Measurements from ENCODE around the gene NAA35. TPM values are rescaled to one million over a fixed set of nuclear protein-coding genes. Genes with fewer than 3 reads are reported as not detected.

The NAA35 gene
- total and polyA plus RNA-seq, 9 of the 15 experiments (the other 6 are each of a cell fraction or from before 2014, with no cell fraction given): 17.7 to 43.9 (median 29.0) TPM

GRCh38 chr9:85959955-85960354 is 19.0 kb downstream of the NAA35 start:
- in situ Hi-C loops (cut with MboI) (no loop called here), intact Hi-C loops (cut with micrococcal nuclease) (no loop called here)
- no peak overlapping the region for H3K9ac ChIP-seq (ENCODE audit: insufficient read depth in 1 of 2, low read depth in 2 of 2, low read length in 2 of 2)
- BruUV-seq (replicated peaks): no TSS peak
- no peak for FAIRE-seq
- H3K4me3 ChIP-seq: no peak overlapping the region
- no peak overlapping the region for H3K27ac ChIP-seq (ENCODE audit: extremely low read depth, low read depth, low read length)
- no peaks in the 10 kb centered on the region for H3K27me3 ChIP-seq (ENCODE audit: control insufficient read depth in 2 of 2, insufficient read depth in 2 of 2, low read length in 2 of 2)
- no peaks in the 10 kb centered on the region for H3K4me1 ChIP-seq (replicated peaks in 1 of 2; ENCODE audit: control insufficient read depth in 2 of 2, insufficient read depth in 2 of 2, low read length in 2 of 2)
- no peak overlapping the region for H2AFZ ChIP-seq (ENCODE audit: low read depth, low read length)
- peaks cover 11% of the 10 kb centered on the region for H3K79me2 ChIP-seq (ENCODE audit: control insufficient read depth, insufficient read depth, low read length)
- POLR2A ChIA-PET: no interaction called here
- ATAC-seq: no peak
- no peaks in the 10 kb centered on the region for H4K20me1 ChIP-seq (replicated peaks; ENCODE audit: control insufficient read depth, insufficient read depth, low read length)
- peaks cover 65% of the 10 kb centered on the region for H3K36me3 ChIP-seq (ENCODE audit: control insufficient read depth, insufficient read depth, low read length)
- no peaks in the 10 kb centered on the region for H3K9me1 ChIP-seq (ENCODE audit: control insufficient read depth, insufficient read depth, low read length)
- TF ChIP-seq ZNF224 (CRISPR knock-in tag; IDR thresholded peaks at IDR 0.05) (no peak), PHF21A (IDR thresholded peaks at IDR 0.05; ENCODE audit: borderline replicate concordance, low read depth) (no peak), FOXJ3 (CRISPR knock-in tag; IDR thresholded peaks at IDR 0.05) (no peak), TRIM24 (IDR thresholded peaks at IDR 0.05) (no peak), BMI1 (IDR thresholded peaks at IDR 0.05; ENCODE audit: low read length) (no peak), KAT7 (CRISPR knock-in tag; IDR thresholded peaks at IDR 0.05; ENCODE audit: borderline replicate concordance) (no peak), ARHGAP35 (IDR thresholded peaks at IDR 0.05; ENCODE audit: partially characterized antibody) (no peak), PCBP1 (IDR thresholded peaks at IDR 0.05; ENCODE audit: low read depth, low read length, poor library complexity, severe bottlenecking) (no peak), PRMT5 (CRISPR knock-in tag; IDR thresholded peaks at IDR 0.05) (no peak), E2F4 (CRISPR knock-in tag; IDR thresholded peaks at IDR 0.05; ENCODE audit: low read depth) (no peak), NRF1 (conservative IDR thresholded peaks at IDR 0.05 in 1 of 2, IDR thresholded peaks at IDR 0.05 in 1 of 2) (no peak), SRSF9 (IDR thresholded peaks at IDR 0.05; ENCODE audit: borderline replicate concordance, low read depth, low read length) (no peak), KAT8 (IDR thresholded peaks at IDR 0.05; ENCODE audit: low read depth) (no peak), ZNF668 (CRISPR knock-in tag; IDR thresholded peaks at IDR 0.05) (no peak), ZNF830 (CRISPR knock-in tag; IDR thresholded peaks at IDR 0.05) (no peak), IRF9 (tag; IDR thresholded peaks at IDR 0.05) (no peak), CREM (IDR thresholded peaks at IDR 0.05; ENCODE audit: low read depth) (no peak)
- CTCF ChIA-PET (ENCODE audit: low intra/inter-chr PET ratio): no interaction called here
- DNase-seq (ENCODE audit: extremely low read depth in 1 of 4, low spot score in 3 of 4): no peak
- no peak overlapping the region for H3K4me2 ChIP-seq (ENCODE audit: insufficient read depth, low read length)
- 94% methylated on average over 3 of the region's 3 CpGs for WGBS (ENCODE audit: insufficient coverage, low coverage, missing lambda C conversion rate)
- no peaks in the 10 kb centered on the region for H3K9me3 ChIP-seq (replicated peaks; ENCODE audit: control insufficient read depth, insufficient read depth, low read depth, low read length)
